Measurements from ENCODE around the gene FAM171A2.

DNA sequence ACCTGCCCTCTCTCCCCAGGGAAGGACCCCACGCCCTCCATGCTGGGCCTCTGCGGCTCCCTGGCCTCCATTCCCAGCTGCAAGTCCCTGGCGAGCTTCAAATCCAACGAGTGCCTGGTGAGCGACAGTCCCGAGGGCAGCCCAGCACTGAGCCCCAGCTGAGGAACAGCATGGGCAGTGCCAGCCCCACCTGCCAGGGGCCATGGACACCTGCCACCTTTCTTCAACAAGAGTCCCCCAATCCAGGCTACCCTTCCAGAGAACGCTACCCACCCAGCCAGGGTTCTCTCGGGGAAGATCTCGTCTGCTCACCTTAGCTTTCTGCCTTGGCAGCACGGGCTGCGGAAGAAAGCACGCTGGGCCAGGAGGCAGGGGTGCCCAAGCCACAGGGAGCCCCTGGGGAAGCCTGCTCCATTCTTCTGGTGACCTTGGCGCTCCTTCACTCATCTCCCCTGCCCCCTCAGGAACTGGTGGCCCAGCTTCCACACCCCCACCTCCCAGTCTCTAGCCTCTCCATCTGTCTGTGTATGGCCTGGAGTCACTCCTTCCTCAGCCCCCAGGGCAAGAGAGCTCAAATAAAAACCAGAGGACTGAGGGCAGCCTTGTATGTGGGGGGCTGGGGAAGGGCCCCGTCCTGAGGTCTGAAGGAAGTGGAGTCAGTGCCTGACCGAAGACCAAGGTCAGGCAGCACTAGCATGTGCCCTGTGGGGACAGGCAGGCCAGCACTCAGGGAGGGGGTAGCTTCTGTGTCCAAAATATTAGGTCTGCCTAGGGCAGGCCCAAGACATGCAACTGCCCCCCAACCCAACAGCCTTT, 45.4 kb downstream of the FAM171A2 start:
- TF ChIP-seq, protein P1, sequence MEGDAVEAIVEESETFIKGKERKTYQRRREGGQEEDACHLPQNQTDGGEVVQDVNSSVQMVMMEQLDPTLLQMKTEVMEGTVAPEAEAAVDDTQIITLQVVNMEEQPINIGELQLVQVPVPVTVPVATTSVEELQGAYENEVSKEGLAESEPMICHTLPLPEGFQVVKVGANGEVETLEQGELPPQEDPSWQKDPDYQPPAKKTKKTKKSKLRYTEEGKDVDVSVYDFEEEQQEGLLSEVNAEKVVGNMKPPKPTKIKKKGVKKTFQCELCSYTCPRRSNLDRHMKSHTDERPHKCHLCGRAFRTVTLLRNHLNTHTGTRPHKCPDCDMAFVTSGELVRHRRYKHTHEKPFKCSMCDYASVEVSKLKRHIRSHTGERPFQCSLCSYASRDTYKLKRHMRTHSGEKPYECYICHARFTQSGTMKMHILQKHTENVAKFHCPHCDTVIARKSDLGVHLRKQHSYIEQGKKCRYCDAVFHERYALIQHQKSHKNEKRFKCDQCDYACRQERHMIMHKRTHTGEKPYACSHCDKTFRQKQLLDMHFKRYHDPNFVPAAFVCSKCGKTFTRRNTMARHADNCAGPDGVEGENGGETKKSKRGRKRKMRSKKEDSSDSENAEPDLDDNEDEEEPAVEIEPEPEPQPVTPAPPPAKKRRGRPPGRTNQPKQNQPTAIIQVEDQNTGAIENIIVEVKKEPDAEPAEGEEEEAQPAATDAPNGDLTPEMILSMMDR (IDR thresholded peaks at IDR 0.05; ENCODE audit: low read length): no peak
- TF ChIP-seq EZH2 (IDR thresholded peaks at IDR 0.05; ENCODE audit: borderline replicate concordance, low read length): no peak
